ENCODE data around the gene UBXN10.
"Not testable (repeated sequence)": the region's sequence is repeated elsewhere in the genome, so short reads cannot be mapped to it uniquely, and the experiment has no call there.

The UBXN10 gene

GRCh38 chr1:20210736-20211460 is 25.0 kb downstream of the UBXN10 start:
- DNase-seq = no peak

- no peak for DNase-seq
Measured at GRCh38 chr1:20211511-20211931, 25.6 kb downstream of the UBXN10 start.

- no peak for DNase-seq
Measured at GRCh38 chr1:20212085-20212684, 26.3 kb downstream of the UBXN10 start.

- peak; percentile 88 for DNase-seq
Measured at GRCh38 chr1:20212685-20213331, 26.9 kb downstream of the UBXN10 start.

GRCh38 chr1:20215716-20216115 is 29.8 kb downstream of the UBXN10 start:
- DNase-seq = no peak

GRCh38 chr1:20216574-20216973 is 30.7 kb downstream of the UBXN10 start:
- no peak for DNase-seq

GRCh38 chr1:20219053-20219452 is 33.2 kb downstream of the UBXN10 start:
- not testable (repeated sequence) for DNase-seq

- no peak for DNase-seq
Measured at GRCh38 chr1:20220036-20220435, 34.1 kb downstream of the UBXN10 start.

- DNase-seq = no peak
Measured at GRCh38 chr1:20223106-20223505, 37.2 kb downstream of the UBXN10 start.

- no peak for DNase-seq
Measured at GRCh38 chr1:20223551-20224419, 37.9 kb downstream of the UBXN10 start.

- DNase-seq = no peak
Measured at GRCh38 chr1:20224546-20224945, 38.6 kb downstream of the UBXN10 start.

GRCh38 chr1:20227704-20228103 is 41.8 kb downstream of the UBXN10 start:
- DNase-seq = no peak

GRCh38 chr1:20228314-20228825 is 42.5 kb downstream of the UBXN10 start:
- DNase-seq = no peak

- DNase-seq = no peak
Measured at GRCh38 chr1:20229171-20229570, 43.3 kb downstream of the UBXN10 start.

- DNase-seq = not testable (repeated sequence)
Measured at GRCh38 chr1:20232564-20232963, 46.7 kb downstream of the UBXN10 start.

- DNase-seq = no peak
Measured at GRCh38 chr1:20233394-20233793, 47.5 kb downstream of the UBXN10 start.

GRCh38 chr1:20233866-20234265 is 48.0 kb downstream of the UBXN10 start:
- no peak for DNase-seq

GRCh38 chr1:20234788-20235535 is 49.1 kb downstream of the UBXN10 start:
- no peak for DNase-seq

GRCh38 chr1:20237646-20238045 is 51.8 kb downstream of the UBXN10 start:
- no peak for DNase-seq

- no peak for DNase-seq
Measured at GRCh38 chr1:20240012-20240411, 54.1 kb downstream of the UBXN10 start.

- DNase-seq = no peak
Measured at GRCh38 chr1:20242890-20243479, 57.1 kb downstream of the UBXN10 start.

All from DMS79 treated with DMSO at 0.1 percent for 48 hours (cell line).